H1 (cell line): ENCODE measurements around the gene THSD1. TPM values are rescaled to one million over a fixed set of nuclear protein-coding genes. Genes with fewer than 3 reads are reported as not detected.

Experiments used
- BCL11A ChIP-seq, 2 experiments: IDR thresholded peaks; one replicate each; pipeline ENCODE4 v1.6.1; 2011; ENCODE audit warnings: low read depth in 2 of 2, low read length in 2 of 2, mild to moderate bottlenecking in 2 of 2
- KDM1A ChIP-seq: fragments of 200-600, 300-600 bp; sonication (generic); IDR thresholded peaks from 2 replicates; pipeline ENCODE4 v1.7.1; 2016; ENCODE audit warnings: mild to moderate bottlenecking, low read length, borderline replicate concordance
- RNF2 ChIP-seq: fragments of 200-900, 300-1000 bp; sonication (generic); IDR thresholded peaks from 2 replicates; pipeline ENCODE4 v1.7.1; 2016; ENCODE audit warnings: borderline replicate concordance, low read depth, mild to moderate bottlenecking, antibody characterized with exemption, low read length; ENCODE audit not compliant: poor library complexity, severe bottlenecking; ENCODE audit errors: missing control alignments
- polyA plus RNA-seq, 7 experiments: library from polyadenylated mRNA; depleted of rRNA in 3 of 7; stranded (reverse) in 5 of 7; unstranded in 2 of 7; fragments of >200 nt in 5 of 7; fragments of 200-250 nt in 2 of 7; gene quantifications; 1 replicate in 5 of 7; 2 replicates in 1 of 7; 4 replicates in 1 of 7; pipeline versions ENCODE4 v1.2.1 to v1.2.3, GENCODE V29; 2011 to 2013; ENCODE audit warnings: missing spikeins in 2 of 7, mixed read lengths in 2 of 7
- total RNA-seq: library from RNA; stranded (reverse); fragmentation: NEBNext Ultra II Directional; extraction: Animal tissue kit (Norgen Biotek cat#: 25700); gene quantifications from 2 replicates; pipeline ENCODE4 v1.2.1, GENCODE V29; 2021
- TF ChIP-seq, protein P1 (sequence below): IDR thresholded peaks from 2 replicates; pipeline ENCODE4 v1.6.1; 2012; ENCODE audit warnings: inconsistent platforms

THSD1 gene
- total and polyA plus RNA-seq, 2 of the 8 experiments (the other 6 are each of a cell fraction or from before 2014, with no cell fraction given), result 0.17 to 0.35 TPM

DNA sequence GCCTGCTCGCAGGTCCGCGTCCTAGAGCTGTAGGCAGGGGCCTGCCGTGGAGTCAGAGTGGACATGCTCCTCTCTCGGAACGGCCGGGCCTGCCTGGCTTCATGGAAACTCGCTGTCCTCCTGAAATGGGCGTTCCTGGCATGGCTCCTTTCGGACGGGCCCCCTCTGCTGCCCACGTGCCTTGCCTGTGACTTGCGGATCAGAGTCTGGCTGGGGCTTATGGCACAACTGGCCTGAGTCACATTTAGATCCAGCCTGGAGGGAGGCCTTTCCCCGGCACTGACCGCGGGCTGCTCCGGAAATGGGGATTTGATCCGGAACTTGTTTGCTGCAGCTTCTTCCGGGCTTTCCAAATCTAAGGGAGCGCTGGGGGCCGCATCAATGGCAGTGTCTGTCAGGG is 28.1 kb downstream of the THSD1 start (continued):
- TF ChIP-seq RNF2 (no peak), KDM1A (no peak), BCL11A (IDR thresholded peaks at IDR 0.05; ENCODE audit: low read depth in 2 of 2, low read length in 2 of 2) (no peak)
- TF ChIP-seq, protein P1, sequence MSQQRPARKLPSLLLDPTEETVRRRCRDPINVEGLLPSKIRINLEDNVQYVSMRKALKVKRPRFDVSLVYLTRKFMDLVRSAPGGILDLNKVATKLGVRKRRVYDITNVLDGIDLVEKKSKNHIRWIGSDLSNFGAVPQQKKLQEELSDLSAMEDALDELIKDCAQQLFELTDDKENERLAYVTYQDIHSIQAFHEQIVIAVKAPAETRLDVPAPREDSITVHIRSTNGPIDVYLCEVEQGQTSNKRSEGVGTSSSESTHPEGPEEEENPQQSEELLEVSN, result no peak
- TF ChIP-seq, all 59 proteins: peak for 0
